ENCODE measurements around the gene CDK16. TPM values are rescaled to one million over a fixed set of nuclear protein-coding genes. Genes with fewer than 3 reads are reported as not detected.

Gene CDK16
- total and polyA plus RNA-seq, 8 donors = 31.2 to 156 (median 47.4) TPM

DNA sequence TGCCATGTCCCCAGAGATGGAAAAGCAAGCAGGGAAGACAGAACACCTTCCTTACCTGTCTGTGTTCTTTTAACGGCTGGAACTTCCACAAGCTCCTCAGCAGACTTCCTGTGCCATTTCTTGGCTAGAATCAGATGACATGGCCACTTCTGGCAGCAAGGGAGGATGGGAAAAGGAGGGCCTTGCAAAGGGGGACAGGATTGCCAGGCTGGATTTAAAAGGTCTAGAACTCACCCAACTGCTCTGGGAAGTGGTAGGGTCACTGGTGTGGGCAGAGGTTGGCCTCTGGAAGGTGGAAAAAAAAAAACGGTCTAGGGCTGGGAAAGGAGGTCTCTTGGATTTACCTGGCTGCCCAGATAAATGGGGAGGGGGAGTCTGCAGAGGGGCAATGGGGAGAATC lies 12.7 kb downstream of the CDK16 start:
- peaks cover 0 to 7% (median 0%) of the 10 kb centered on the region in 4 donors for H3K4me1 ChIP-seq
- TF ChIP-seq EP300 (IDR thresholded peaks at IDR 0.05) (no peak), POLR2AphosphoS5 (IDR thresholded peaks at IDR 0.05) (no peak), POLR2A (IDR thresholded peaks at IDR 0.05) (no peak)
- TF ChIP-seq, protein P1, sequence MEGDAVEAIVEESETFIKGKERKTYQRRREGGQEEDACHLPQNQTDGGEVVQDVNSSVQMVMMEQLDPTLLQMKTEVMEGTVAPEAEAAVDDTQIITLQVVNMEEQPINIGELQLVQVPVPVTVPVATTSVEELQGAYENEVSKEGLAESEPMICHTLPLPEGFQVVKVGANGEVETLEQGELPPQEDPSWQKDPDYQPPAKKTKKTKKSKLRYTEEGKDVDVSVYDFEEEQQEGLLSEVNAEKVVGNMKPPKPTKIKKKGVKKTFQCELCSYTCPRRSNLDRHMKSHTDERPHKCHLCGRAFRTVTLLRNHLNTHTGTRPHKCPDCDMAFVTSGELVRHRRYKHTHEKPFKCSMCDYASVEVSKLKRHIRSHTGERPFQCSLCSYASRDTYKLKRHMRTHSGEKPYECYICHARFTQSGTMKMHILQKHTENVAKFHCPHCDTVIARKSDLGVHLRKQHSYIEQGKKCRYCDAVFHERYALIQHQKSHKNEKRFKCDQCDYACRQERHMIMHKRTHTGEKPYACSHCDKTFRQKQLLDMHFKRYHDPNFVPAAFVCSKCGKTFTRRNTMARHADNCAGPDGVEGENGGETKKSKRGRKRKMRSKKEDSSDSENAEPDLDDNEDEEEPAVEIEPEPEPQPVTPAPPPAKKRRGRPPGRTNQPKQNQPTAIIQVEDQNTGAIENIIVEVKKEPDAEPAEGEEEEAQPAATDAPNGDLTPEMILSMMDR (IDR thresholded peaks at IDR 0.05) = no peak
- H3K27ac ChIP-seq = no peak overlapping the region
- H3K27me3 ChIP-seq = peaks cover 0 to 11% (median 0%) of the 10 kb centered on the region in 3 donors
- no peak for DNase-seq
- intact Hi-C loops (cut with DNase I; ENCODE audit: low total_unique reads) = no loop called here
- no peak overlapping the region for H3K4me3 ChIP-seq
- H3K36me3 ChIP-seq = peaks cover 16 to 36% (median 34%) of the 10 kb centered on the region in 4 donors
- WGBS, 5 donors = 57 to 73% (median 63%) methylated on average over 1 to 2 of the region's 2 CpGs
- no peaks in the 10 kb centered on the region for H3K9me3 ChIP-seq

DNA sequence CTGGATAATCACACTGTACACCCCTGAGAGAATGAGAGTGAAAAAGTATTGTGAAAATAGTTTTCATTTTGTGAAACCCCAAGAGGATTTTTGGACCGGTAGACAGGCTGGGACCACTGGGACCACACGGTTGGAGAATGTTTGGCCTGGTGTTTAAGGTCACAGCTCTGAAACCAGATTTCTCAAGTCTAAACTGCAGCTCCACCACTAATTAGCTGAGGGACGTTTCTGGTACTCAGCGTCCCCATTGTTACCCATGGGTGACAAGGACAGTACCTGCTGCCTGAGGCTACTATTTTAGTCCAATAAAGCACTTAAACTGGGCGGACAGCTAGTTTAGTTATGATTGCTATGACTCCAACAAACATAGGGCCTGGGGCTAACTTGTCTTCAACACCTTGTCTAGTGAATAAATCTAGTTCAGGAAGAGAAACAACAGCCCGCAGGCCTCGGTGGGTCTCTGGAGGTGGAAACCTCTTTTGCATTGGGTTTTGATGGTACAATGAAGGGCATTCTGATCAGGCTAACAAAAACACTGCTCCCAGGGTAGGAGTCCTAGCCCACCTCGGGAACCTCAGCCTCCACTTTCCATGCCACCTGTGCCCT lies 13.8 kb downstream of the CDK16 start:
- H3K9me3 ChIP-seq = no peaks in the 10 kb centered on the region
- H3K36me3 ChIP-seq = peaks cover 8 to 25% (median 23%) of the 10 kb centered on the region in 4 donors
- WGBS, 5 donors = 53 to 68% (median 60%) methylated on average over 5 to 8 of the region's 8 CpGs
- peaks cover 0 to 7% (median 0%) of the 10 kb centered on the region in 4 donors for H3K4me1 ChIP-seq
- peaks cover 0 to 15% (median 0%) of the 10 kb centered on the region in 3 donors for H3K27me3 ChIP-seq
- DNase-seq = no peak
- intact Hi-C loops (cut with DNase I; ENCODE audit: low total_unique reads) = no loop called here
- peak overlapping the region; percentile 49 to 67 (median 54) for H3K4me3 ChIP-seq
- peak overlapping the region; percentile 90 to 98 (median 97) for H3K27ac ChIP-seq
- TF ChIP-seq, protein P1 (IDR thresholded peaks at IDR 0.05) = no peak
- TF ChIP-seq POLR2A (IDR thresholded peaks at IDR 0.05) (no peak), EP300 (IDR thresholded peaks at IDR 0.05) (no peak), POLR2AphosphoS5 (IDR thresholded peaks at IDR 0.05) (no peak)

GRCh38 chrX:47232803-47233332 lies 14.4 kb downstream of the CDK16 start, which contains the start of gene USP11:
Gene USP11 (plus strand): TSS chrX:47233009. CDS start chrX:47233044, 35 bp downstream.
- WGBS, 5 donors = 0 to 32% (median 10%) methylated on average over 13 to 46 of the region's 46 CpGs
- TF ChIP-seq EP300 (IDR thresholded peaks at IDR 0.05) = no peak
- TF ChIP-seq POLR2A (IDR thresholded peaks at IDR 0.05) = peak in 1 of 4 donors; percentile 30
- TF ChIP-seq, protein P1 (IDR thresholded peaks at IDR 0.05) = no peak
- peak in 2 of 3 donors; percentile 66 to 85 for TF ChIP-seq POLR2AphosphoS5 (IDR thresholded peaks at IDR 0.05)
- intact Hi-C loops (cut with DNase I; ENCODE audit: low total_unique reads) = no loop called here
- DNase-seq = peak; percentile 38 to 89
- Histone ChIP-seq H3K9me3 (no peaks in the 10 kb centered on the region), H3K4me1 (peaks cover 0 to 7% (median 0%) of the 10 kb centered on the region in 4 donors), H3K27me3 (peaks cover 0 to 15% (median 0%) of the 10 kb centered on the region in 3 donors), H3K36me3 (peaks cover 8 to 20% (median 18%) of the 10 kb centered on the region in 4 donors), H3K27ac (peak within 1 kb of the TSS; percentile 90 to 98 (median 97)), H3K4me3 (peak within 1 kb of the TSS; percentile 49 to 67 (median 54))

- H3K4me1 ChIP-seq = peaks cover 0 to 7% (median 0%) of the 10 kb centered on the region in 4 donors
- H3K27me3 ChIP-seq = peaks cover 0 to 15% (median 0%) of the 10 kb centered on the region in 3 donors
- peak overlapping the region; percentile 49 to 67 (median 54) for H3K4me3 ChIP-seq
- 0 to 28% (median 5%) methylated on average over 43 to 51 of the region's 51 CpGs for WGBS, 5 donors
- peak; percentile 93 to 98 for DNase-seq
- peak in 2 of 3 donors; percentile 36 to 50 for TF ChIP-seq POLR2AphosphoS5 (IDR thresholded peaks at IDR 0.05)
- TF ChIP-seq, protein P1 (IDR thresholded peaks at IDR 0.05) = no peak
- no peak for TF ChIP-seq EP300 (IDR thresholded peaks at IDR 0.05)
- TF ChIP-seq POLR2A (IDR thresholded peaks at IDR 0.05) = peak in 1 of 4 donors; percentile 65
- H3K36me3 ChIP-seq = peaks cover 6 to 14% (median 13%) of the 10 kb centered on the region in 4 donors
- intact Hi-C loops (cut with DNase I; ENCODE audit: low total_unique reads) = no loop called here
- H3K27ac ChIP-seq = peak overlapping the region; percentile 90 to 98 (median 97)
- no peaks in the 10 kb centered on the region for H3K9me3 ChIP-seq
These were observed 15.0 kb downstream of the CDK16 start for GRCh38 chrX:47233333-47234113.

Measured in stomach (tissue), 9 donors.